ENCODE results near the gene PNMT. TPM values are rescaled to one million over a fixed set of nuclear protein-coding genes. Genes with fewer than 3 reads are reported as not detected.

The PNMT gene
- total and polyA plus RNA-seq, 12 donors: 2.7 to 30.0 (median 4.2) TPM

DNA sequence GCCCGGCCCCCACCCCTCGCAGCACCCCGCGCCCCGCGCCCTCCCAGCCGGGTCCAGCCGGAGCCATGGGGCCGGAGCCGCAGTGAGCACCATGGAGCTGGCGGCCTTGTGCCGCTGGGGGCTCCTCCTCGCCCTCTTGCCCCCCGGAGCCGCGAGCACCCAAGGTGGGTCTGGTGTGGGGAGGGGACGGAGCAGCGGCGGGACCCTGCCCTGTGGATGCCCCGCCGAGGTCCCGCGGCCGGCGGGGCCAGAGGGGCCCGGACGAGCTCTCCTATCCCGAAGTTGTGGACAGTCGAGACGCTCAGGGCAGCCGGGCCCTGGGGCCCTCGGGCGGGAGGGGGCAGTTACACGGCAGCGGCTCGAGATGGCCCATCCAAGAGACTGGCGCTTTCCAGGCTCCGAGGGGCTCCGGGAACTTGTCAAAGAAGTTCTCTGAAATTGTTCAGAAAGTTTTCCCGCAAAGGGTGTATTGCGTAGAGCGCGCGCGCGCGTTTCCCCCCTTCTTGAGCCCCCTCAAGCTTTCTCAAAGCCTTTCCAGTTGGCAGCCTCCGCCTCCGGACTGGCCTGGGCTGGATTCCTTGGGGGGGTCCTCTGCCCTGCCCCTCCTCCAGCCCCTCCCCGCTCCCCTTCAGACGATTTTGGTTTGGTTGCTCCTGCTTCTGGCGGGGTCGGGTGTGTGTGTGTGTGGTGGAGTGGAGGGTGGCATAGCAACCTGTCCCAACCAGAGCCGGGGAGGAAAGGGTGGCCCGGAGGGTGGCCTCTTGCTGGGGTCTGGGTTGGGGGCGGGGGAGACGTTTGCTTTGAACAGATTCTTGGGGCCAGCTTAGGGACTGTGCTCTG lies 32.1 kb downstream of the PNMT start:
- H3K27me3 ChIP-seq: peaks cover 0 to 33% (median 0%) of the 10 kb centered on the region in 7 donors
- peak overlapping the region; percentile 70 to 99 (median 82) for H3K4me3 ChIP-seq
- DNase-seq (no peak), ATAC-seq (peak; percentile 50 to 69 (median 54))
- intact Hi-C loops (cut with DNase I): no loop called here
- TF ChIP-seq, protein P1, sequence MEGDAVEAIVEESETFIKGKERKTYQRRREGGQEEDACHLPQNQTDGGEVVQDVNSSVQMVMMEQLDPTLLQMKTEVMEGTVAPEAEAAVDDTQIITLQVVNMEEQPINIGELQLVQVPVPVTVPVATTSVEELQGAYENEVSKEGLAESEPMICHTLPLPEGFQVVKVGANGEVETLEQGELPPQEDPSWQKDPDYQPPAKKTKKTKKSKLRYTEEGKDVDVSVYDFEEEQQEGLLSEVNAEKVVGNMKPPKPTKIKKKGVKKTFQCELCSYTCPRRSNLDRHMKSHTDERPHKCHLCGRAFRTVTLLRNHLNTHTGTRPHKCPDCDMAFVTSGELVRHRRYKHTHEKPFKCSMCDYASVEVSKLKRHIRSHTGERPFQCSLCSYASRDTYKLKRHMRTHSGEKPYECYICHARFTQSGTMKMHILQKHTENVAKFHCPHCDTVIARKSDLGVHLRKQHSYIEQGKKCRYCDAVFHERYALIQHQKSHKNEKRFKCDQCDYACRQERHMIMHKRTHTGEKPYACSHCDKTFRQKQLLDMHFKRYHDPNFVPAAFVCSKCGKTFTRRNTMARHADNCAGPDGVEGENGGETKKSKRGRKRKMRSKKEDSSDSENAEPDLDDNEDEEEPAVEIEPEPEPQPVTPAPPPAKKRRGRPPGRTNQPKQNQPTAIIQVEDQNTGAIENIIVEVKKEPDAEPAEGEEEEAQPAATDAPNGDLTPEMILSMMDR (IDR thresholded peaks at IDR 0.05): no peak
- WGBS, 2 donors: 1 to 2% methylated on average over 49 to 57 of the region's 57 CpGs
- H3K9me3 ChIP-seq: no peaks in the 10 kb centered on the region
- no peaks in the 10 kb centered on the region for H3K36me3 ChIP-seq
- peak overlapping the region; percentile 78 to 96 (median 89) for H3K27ac ChIP-seq
- peaks cover 8 to 53% (median 37%) of the 10 kb centered on the region in 9 donors for H3K4me1 ChIP-seq

GRCh38 chr17:39701012-39701783 lies 32.9 kb downstream of the PNMT start:
- Histone ChIP-seq H3K4me3 (peak overlapping the region; percentile 18 to 99 (median 82)), H3K27me3 (peaks cover 0 to 33% (median 0%) of the 10 kb centered on the region in 7 donors), H3K27ac (peak overlapping the region in 9 of 10 donors; percentile 83 to 96 (median 89)), H3K36me3 (no peaks in the 10 kb centered on the region), H3K9me3 (no peaks in the 10 kb centered on the region), H3K4me1 (peaks cover 10 to 61% (median 43%) of the 10 kb centered on the region in 9 donors)
- TF ChIP-seq, protein P1 (IDR thresholded peaks at IDR 0.05): no peak
- WGBS, 2 donors: 31 to 40% methylated on average over 10 of the region's 10 CpGs
- no peak for DNase-seq
- intact Hi-C loops (cut with DNase I): no loop called here
- ATAC-seq: no peak

GRCh38 chr17:39701784-39702422 lies 33.6 kb downstream of the PNMT start:
- Histone ChIP-seq H3K4me1 (peaks cover 10 to 68% (median 44%) of the 10 kb centered on the region in 9 donors), H3K36me3 (peaks cover 0 to 3% (median 0%) of the 10 kb centered on the region in 9 donors), H3K9me3 (no peaks in the 10 kb centered on the region), H3K27ac (peak overlapping the region in 3 of 10 donors; percentile 83 to 90 (median 88)), H3K4me3 (peak overlapping the region in 2 of 10 donors; percentile 82 to 95), H3K27me3 (peaks cover 0 to 33% (median 0%) of the 10 kb centered on the region in 7 donors)
- 61 to 75% methylated on average over 4 of the region's 4 CpGs for WGBS, 2 donors
- intact Hi-C loops (cut with DNase I): no loop called here
- ATAC-seq (no peak), DNase-seq (no peak)
- TF ChIP-seq, protein P1 (IDR thresholded peaks at IDR 0.05): no peak

Data from heart right ventricle (tissue), 16 donors.